Right forelimb (tissue), 1 donor: ENCODE results near the gene SREBF1.

Experiments
- DNase-seq: peaks from one replicate; pipeline ENCODE4 v3.0.0-alpha.2; 2018

SREBF1 gene

DNA sequence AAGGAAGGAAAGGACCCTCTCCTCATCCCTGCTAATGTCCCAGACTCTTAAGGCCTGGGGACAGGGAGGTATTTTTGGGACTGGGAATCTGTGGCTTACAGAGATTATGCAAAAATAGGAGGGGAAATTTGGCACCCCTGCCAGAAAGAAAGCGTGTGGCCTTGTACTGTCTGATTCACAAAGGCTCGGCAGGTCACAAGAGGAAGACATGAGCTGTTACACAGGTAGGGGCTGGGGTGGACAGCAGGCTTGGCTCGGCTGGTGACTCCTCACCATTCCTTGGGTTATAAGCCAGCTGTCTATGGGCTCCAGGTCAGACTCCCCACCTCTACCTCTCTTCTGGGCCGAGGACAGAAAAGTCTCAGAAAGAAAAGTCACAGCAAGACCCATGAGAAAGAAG is 20.7 kb upstream of the SREBF1 start:
- DNase-seq: no peak

DNA sequence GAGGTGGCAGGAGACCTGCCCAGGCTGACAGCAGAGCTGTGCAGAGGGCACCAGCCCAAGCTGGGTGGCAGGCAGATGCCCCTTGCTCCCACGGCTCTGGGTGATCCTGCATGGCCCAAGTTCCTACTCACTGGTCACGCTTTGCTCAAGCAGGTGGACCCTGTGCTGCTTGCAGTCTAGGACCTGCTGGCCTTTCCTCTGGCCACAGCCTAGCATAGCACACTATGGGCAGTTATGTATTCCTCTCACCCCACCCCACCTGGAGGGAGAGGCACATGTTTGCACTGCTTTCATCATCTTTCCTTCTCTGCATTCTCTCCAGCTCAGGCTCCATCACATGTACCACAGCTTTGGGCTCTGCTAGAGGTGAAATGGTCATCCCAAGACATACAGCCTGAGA is 19.6 kb upstream of the SREBF1 start:
- DNase-seq: no peak

DNA sequence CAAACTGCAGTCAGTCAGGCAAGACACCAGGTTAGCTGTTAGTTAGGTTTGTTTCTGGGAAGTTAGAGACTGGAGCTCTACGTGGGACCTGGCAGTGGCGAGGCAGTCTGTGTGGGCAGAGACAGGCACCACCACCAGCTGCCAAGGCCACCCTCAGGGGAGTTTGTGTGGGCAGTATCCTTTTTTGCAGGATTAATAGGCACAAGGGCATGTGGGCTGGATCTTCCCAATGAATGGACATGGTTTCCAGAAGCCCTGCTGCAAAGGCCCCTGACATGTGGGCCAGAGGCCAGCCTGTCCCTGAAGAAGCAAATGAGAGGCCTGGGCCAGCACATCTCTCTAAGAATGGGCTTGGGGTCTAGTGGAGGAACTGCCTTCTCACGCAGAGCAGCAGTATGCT is 19.2 kb upstream of the SREBF1 start:
- no peak for DNase-seq

GRCh38 chr17:17853811-17854447 is 17.1 kb upstream of the SREBF1 start:
- DNase-seq: no peak

DNA sequence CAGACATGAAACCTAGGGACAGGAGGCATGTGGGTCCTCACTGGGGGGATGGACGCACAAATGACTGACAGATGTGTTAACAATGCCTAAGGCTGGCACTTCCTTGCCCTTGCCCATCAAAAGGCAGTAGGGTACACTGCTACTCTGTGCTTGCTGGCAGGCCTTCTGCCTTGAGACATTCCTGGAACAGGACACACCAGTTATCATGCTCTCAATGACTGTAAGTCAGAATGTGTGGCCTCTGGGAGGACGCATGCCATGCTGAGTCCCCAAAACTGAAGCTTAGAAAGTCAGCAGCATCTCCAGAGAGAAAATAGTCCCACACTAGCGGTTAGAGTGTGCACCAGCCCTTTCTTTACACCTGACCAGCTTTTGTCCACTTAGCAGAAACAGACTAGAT is 16.1 kb upstream of the SREBF1 start:
- no peak for DNase-seq

DNA sequence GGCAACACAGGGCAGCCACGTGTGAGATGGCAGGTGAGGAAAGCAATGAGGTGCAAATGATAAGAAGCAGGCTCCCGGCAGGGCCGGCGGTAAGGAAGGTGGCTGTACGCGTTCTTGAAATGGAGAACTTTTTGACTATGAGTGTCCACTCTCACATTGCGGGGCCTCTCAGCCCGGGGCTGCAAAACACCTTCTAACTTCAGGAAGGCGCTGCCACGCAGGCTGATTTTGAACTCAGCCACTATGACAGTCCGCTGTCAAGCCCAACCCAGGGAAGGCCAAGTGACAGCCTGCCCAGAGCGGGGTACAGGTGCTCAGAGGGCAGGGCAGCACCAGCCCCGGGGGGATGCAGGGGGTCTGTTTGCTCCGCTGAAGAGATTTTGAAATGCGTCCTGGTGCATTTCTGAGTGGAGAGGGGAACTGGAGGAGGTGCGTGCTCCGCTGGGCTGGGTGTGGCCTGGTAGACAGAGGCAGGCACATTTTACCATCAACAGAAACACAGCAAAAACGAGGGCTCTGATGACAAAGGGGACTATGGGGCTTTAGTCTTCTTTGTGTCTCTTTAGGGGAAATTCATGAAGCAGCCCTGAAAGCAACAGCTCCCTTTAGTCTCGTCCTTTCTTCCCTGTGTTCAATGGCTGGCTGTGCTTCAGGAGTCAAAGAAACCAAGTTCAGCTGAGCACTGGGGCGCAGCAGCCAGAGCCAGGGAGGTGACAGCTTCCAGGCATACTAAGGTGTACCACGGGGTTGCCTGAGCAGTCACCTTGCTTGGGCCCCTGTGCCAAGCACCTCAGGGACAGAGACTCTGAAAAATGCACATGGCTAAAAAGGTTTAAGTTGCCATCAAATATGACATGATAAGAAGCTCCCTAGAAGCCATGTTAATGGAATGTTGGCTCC is 14.6 kb upstream of the SREBF1 start:
- no peak for DNase-seq

GRCh38 chr17:17849845-17850373 is 13.1 kb upstream of the SREBF1 start:
- no peak for DNase-seq

DNA sequence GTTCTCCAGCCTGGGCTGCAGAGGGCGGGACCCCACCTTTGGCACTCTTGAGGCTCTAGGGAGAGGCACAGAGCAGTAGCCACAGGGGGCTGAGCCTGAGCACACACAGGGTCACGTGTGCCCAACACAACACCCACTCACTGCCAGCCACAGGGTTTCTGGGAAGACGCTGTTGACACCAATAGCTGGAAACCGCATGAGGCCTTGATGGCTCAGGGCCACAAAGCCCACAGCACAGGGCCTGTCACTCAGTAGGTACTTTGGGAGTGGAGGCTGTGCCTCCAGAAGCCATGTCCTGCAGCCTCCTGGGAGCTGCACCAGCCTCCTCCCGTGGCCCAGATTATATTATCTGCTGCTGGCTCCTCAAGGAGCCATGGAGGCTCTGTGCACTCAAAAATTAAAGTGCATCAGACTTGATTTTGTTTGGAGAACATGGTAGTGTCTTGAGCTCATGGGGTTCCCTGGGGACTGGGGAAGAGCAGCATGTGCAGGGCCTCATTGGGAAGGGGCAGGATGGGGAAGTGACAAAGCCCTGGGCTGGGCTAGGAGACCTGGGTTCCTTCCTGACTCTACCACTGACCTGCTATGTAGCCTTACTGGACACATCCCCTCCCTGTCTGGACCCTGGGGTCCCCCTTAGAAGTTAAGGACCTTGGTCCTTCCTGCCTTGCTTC is 12.5 kb upstream of the SREBF1 start:
- no peak for DNase-seq

GRCh38 chr17:17848311-17849082 is 11.7 kb upstream of the SREBF1 start:
- no peak for DNase-seq

- no peak for DNase-seq
Measured at GRCh38 chr17:17847726-17848125, 10.9 kb upstream of the SREBF1 start.

DNA sequence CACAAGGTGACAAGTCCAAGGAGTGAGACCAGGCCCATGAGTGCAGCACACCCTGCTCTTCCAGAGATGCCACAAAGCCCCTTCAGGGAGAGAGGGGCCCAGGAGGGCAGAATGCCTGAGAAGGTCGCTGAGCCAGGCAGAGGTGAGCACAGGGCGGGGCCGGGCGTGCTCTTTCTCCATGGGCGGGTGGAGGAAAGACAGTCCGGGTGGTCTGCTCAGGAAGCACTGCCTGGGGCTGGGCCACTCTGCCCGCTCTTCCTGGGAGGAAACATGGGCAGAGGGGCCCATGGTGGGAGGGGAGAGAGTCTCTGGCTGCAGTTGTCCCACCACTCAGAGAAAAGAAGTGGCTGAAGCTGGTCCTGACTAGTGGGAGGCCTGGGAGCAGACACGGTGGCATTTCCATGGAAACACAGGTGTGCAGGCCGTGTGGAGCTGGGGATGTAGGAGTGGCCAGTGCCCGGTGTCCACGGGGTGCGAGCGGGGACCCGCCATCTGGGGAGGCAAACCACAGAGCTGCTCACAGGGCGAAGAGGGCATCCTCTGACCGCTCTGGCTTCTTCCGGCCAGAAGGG is 10.4 kb upstream of the SREBF1 start:
- no peak for DNase-seq

- DNase-seq: no peak
Measured at GRCh38 chr17:17846645-17847044, 9.9 kb upstream of the SREBF1 start.

GRCh38 chr17:17846003-17846402 is 9.2 kb upstream of the SREBF1 start:
- DNase-seq: no peak

DNA sequence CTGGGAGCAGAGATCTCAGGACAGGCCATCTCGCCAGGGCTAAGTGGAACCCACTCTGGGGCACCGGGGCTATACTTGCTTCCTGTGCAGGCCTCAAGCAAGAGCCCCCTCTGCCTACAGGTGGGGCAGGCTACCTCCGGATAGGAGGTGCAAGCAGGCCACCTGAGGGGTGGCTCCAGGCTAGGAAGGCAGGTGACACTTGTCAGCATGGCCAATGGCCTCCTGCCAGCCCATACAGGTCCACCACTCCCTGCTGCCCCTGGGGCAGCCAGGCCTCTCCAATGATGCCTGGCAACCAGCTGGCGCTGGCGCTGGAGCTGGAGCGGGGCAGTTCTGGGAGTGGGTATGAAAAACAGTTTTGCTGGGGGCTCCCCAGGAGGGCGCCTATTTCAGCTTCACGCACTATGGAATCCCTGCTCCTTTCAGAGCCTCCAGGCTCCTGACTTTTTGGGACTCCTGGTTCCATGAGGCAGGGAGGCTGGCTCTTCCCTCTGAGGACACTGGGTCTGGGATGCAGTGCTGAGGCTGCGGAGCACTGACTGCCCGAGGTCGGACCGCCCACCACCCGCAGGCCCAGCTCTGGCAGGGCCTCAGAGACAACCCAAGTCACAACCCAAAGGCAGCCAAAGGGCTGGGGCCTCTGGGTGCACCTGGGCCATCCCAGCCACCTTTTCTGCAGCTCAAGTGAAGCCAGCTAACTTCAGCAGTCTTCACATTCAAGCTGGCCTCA is 8.4 kb upstream of the SREBF1 start:
- no peak for DNase-seq

DNA sequence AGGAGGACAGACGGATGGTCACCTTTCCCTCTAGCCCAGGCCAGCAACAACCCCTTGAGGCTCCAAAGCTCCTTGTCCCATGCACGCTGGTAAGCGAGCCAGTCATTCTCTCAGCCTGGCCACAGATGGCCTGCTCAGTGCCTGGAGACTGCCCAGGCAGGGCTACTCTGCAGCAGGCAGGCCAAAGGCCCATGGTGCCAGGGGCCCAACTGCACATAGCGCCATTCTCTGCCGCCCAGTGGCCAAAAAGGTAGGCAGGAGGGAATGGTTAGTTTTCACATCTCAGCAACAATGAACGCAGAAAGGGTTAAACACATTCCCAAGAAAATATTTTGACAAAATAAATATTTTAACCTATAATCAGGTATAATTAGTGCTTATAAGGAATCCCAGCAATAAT is 7.7 kb upstream of the SREBF1 start:
- DNase-seq: no peak

DNA sequence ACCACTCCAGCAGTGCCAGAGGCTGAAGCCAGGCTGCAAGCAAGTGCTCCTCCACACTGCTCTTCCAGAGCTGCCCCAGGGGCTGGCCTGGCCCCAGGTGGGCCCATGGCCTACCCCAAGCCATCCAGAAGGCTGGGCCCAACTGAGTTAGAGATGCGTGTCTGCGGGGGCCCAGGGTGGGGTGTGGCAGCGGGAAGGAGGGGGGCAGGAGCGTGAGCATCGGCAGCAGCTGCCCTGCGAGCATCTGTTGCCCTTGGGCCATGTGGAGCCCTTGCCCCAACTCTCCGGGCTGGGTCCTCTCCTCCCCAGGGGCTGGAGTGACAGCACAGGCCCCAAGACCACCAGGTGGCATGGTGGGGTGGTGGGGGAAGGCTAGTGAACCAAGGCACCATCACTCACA is 7.3 kb upstream of the SREBF1 start:
- no peak for DNase-seq

GRCh38 chr17:17843096-17843495 is 6.3 kb upstream of the SREBF1 start:
- DNase-seq: no peak

GRCh38 chr17:17842111-17842876 is 5.5 kb upstream of the SREBF1 start:
- DNase-seq: no peak

DNA sequence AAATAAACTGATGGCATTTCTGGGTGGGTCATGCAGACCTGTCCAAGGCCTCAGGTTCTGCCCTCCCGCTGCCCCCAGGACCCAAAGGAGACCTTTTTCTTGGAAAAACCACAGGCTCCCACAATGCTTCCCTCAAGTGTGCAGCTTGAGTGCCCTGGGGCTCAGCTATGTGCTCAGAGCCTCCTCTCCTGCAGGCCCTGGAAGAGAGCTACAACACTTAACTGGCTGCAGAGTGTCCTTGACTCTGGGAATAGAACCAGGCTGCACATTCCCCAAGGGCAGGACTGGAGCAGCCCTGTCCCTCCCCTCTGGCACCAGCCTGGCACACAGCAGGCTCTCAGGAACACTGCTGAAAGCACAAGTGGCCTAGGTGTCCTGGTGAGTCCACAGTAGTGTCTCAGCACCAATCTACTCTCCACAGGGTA is 4.8 kb upstream of the SREBF1 start:
- no peak for DNase-seq

DNA sequence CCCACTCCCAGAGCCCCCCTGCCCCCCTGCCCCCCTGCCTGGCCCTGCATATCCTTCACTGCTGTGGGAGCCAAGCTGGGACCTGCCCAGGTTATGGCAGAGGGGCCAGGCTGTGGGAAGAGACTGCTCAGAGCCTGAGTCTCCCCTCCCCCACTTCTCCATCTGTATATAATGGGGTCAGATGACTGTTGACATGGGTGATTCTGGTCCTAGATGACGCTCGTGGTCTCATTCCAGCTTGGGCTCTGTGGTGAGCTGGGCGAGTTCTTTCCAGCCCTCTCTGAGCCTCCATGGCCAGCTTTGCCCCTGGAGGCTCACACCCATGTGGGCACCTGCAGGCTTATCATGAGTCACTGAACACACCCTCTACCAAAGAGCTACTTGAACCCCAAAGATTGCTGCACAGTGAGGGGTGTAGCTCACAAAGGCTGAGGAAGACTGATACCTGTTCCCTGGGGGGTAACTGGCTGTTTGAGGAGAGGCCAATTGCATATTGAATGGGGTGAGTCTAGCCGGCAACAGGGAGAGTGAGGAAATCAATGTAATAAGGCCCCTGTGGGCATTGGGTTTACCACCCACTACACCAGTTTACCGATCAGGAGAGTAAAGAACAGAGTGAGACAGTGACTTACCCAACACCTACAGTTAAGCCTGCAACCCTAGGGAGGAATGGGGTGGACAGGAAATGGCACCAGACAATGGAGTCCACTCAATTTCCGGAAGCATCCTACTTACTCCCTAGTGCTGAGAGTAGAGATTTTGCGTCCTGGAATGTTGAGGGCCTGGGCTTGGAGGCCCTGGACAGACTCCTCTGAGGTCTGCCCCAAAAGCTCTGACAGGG is 4.2 kb upstream of the SREBF1 start:
- no peak for DNase-seq
